WTC11 (cell line): ENCODE data around the gene POP4. TPM values are rescaled to one million over a fixed set of nuclear protein-coding genes. Genes with fewer than 3 reads are reported as not detected.
"Not testable (repeated sequence)": the region's sequence is repeated elsewhere in the genome, so short reads cannot be mapped to it uniquely, and the experiment has no call there.

Experiments
- ATAC-seq: fragments of 200-7000 bp; cut with Tn5 transposase; 2 replicates; pipeline ENCODE4 v1.10.0; 2021; ENCODE audit warnings: mild to moderate bottlenecking, moderate library complexity
- CTCF ChIA-PET: fragments of 300-600 bp; sonication (Branson Sonifier 250); formaldehyde crosslinking; loops from one replicate; lab custom pipeline; 2021; ENCODE audit warnings: antibody characterized with exemption; lab: Charles Lee
- POLR2A ChIA-PET: fragments of 350-600 bp; sonication (Branson Sonifier 250); formaldehyde crosslinking; loops from one replicate; lab custom pipeline; 2021; ENCODE audit warnings: antibody characterized with exemption; lab: Charles Lee
- DNase-seq: peaks from one replicate; pipeline ENCODE4 v3.0.0; 2021; ENCODE audit warnings: low spot score
- H3K27ac Mint-ChIP-seq: 2 replicates; pipeline ENCODE4 v1.8.0; 2021; ENCODE audit warnings: mixed read lengths
- H3K27me3 Mint-ChIP-seq: 2 replicates; pipeline ENCODE4 v1.8.0; 2021; ENCODE audit warnings: low read depth, mild to moderate bottlenecking, moderate library complexity, mixed read lengths
- H3K36me3 Mint-ChIP-seq: 2 replicates; pipeline ENCODE4 v1.8.0; 2021; ENCODE audit warnings: mixed read lengths
- H3K4me1 Mint-ChIP-seq: 2 replicates; pipeline ENCODE4 v1.8.0; 2022; ENCODE audit warnings: mixed read lengths
- H3K4me3 Mint-ChIP-seq: 2 replicates; pipeline ENCODE4 v1.8.0; 2021; ENCODE audit warnings: mild to moderate bottlenecking, moderate library complexity, mixed read lengths
- H3K9me3 Mint-ChIP-seq: 2 replicates; pipeline ENCODE4 v1.8.0; 2021; ENCODE audit warnings: mixed read lengths
- AR ChIP-seq: fragments of 250-450 bp; sonication (Bioruptor Pico); IDR thresholded peaks from 2 replicates; pipeline ENCODE4 v1.9.0; 2021; ENCODE audit warnings: mild to moderate bottlenecking
- CDX4 ChIP-seq: fragments of 250-450 bp; sonication (Bioruptor Pico); IDR thresholded peaks from 2 replicates; pipeline ENCODE4 v1.9.0; 2021; ENCODE audit warnings: moderate library complexity, mild to moderate bottlenecking, inconsistent platforms, borderline replicate concordance
- CREM ChIP-seq: sonication (generic); formaldehyde crosslinking; IDR thresholded peaks from 2 replicates; pipeline ENCODE4 v1.8.1; 2022; ENCODE audit warnings: mild to moderate bottlenecking, missing genetic modification reagents, moderate library complexity
- CTCF ChIP-seq: fragments of 200-600 bp; IDR thresholded peaks from 2 replicates; pipeline ENCODE4 v1.8.0; 2022; ENCODE audit warnings: antibody characterized with exemption
- E2F1 ChIP-seq: sonication (generic); formaldehyde crosslinking; IDR thresholded peaks from 2 replicates; pipeline ENCODE4 v1.8.0; 2022; ENCODE audit warnings: mild to moderate bottlenecking, missing genetic modification reagents
- ELF4 ChIP-seq: sonication (generic); formaldehyde crosslinking; IDR thresholded peaks from 2 replicates; pipeline ENCODE4 v1.8.1; 2022; ENCODE audit warnings: low read depth, mild to moderate bottlenecking, moderate library complexity, missing genetic modification reagents
- FOXP4 ChIP-seq: sonication (generic); formaldehyde crosslinking; IDR thresholded peaks from 2 replicates; pipeline ENCODE4 v1.8.0; 2022; ENCODE audit warnings: mild to moderate bottlenecking, missing genetic modification reagents
- GRHL2 ChIP-seq: fragments of 250-450 bp; sonication (Bioruptor Pico); IDR thresholded peaks from 2 replicates; pipeline ENCODE4 v1.8.0; 2022; ENCODE audit warnings: mild to moderate bottlenecking, moderate library complexity; ENCODE audit not compliant: insufficient replicate concordance, severe bottlenecking
- GTF2I ChIP-seq: fragments of 250-450 bp; sonication (Bioruptor Pico); conservative IDR thresholded peaks from 2 replicates; pipeline ENCODE4 v1.4.0; 2021; ENCODE audit warnings: mild to moderate bottlenecking
- IRF2 ChIP-seq: sonication (generic); formaldehyde crosslinking; IDR thresholded peaks from 2 replicates; pipeline ENCODE4 v1.8.0; 2022; ENCODE audit warnings: low read depth, missing genetic modification reagents, borderline replicate concordance
- JAZF1 ChIP-seq: fragments of 250-450 bp; sonication (Bioruptor Pico); IDR thresholded peaks from 2 replicates; pipeline ENCODE4 v1.9.0; 2021; ENCODE audit warnings: moderate library complexity, mild to moderate bottlenecking, inconsistent platforms
- JUN ChIP-seq: sonication (generic); formaldehyde crosslinking; IDR thresholded peaks from 2 replicates; pipeline ENCODE4 v1.8.0; 2023; ENCODE audit warnings: mild to moderate bottlenecking, missing genetic modification reagents
- MLX ChIP-seq: sonication (generic); formaldehyde crosslinking; IDR thresholded peaks from 2 replicates; pipeline ENCODE4 v1.8.1; 2023; ENCODE audit warnings: mild to moderate bottlenecking, missing genetic modification reagents, moderate library complexity
- RELA ChIP-seq: sonication (generic); formaldehyde crosslinking; IDR thresholded peaks from 2 replicates; pipeline ENCODE4 v1.8.1; 2022; ENCODE audit warnings: missing genetic modification reagents, mild to moderate bottlenecking, borderline replicate concordance
- SMAD3 ChIP-seq: sonication (generic); formaldehyde crosslinking; IDR thresholded peaks from 2 replicates; pipeline ENCODE4 v1.8.0; 2022; ENCODE audit warnings: missing genetic modification reagents, mild to moderate bottlenecking, borderline replicate concordance
- SMAD4 ChIP-seq: sonication (generic); formaldehyde crosslinking; IDR thresholded peaks from 2 replicates; pipeline ENCODE4 v1.8.0; 2022; ENCODE audit warnings: mild to moderate bottlenecking, missing genetic modification reagents
- TEAD1 ChIP-seq: sonication (generic); formaldehyde crosslinking; IDR thresholded peaks from 2 replicates; pipeline ENCODE4 v1.8.0; 2022; ENCODE audit warnings: mild to moderate bottlenecking, missing genetic modification reagents
- ZNF219 ChIP-seq: sonication (generic); formaldehyde crosslinking; IDR thresholded peaks from 2 replicates; pipeline ENCODE4 v1.8.0; 2023; ENCODE audit warnings: missing genetic modification reagents, mild to moderate bottlenecking, borderline replicate concordance
- ZNF317 ChIP-seq: sonication (generic); formaldehyde crosslinking; IDR thresholded peaks from 2 replicates; pipeline ENCODE4 v1.8.1; 2023; ENCODE audit warnings: low read depth, mild to moderate bottlenecking, moderate library complexity, missing genetic modification reagents, borderline replicate concordance
- total RNA-seq: library from RNA; stranded (reverse); gene quantifications from 3 replicates; pipeline ENCODE4 v1.2.3, GENCODE V29; 2021

Gene POP4
- total RNA-seq, 1 experiment from 2014 or later = 46.7 TPM

- TF ChIP-seq ZNF317 (CRISPR knock-in tag) (no peak), JUN (CRISPR knock-in tag) (no peak), SMAD3 (peak; percentile 46; the same call in 1 of the 2 replicates), CTCF (no peak), CREM (CRISPR knock-in tag) (peak; percentile 99), ELF4 (no peak), ZNF219 (CRISPR knock-in tag) (no peak), E2F1 (CRISPR knock-in tag) (no peak), MLX (CRISPR knock-in tag) (no peak), SMAD4 (CRISPR knock-in tag) (no peak), AR (CRISPR knock-in tag) (no peak), CDX4 (no peak)
- TF ChIP-seq, all 79 proteins: peak for 19
These were observed at the start of gene POP4 (continued) for GRCh38 chr19:29605653-29606419.

GRCh38 chr19:29559110-29559509, 47.0 kb upstream of the POP4 start:
- H3K9me3 Mint-ChIP-seq = peaks cover 58% of the 10 kb centered on the region
- H3K36me3 Mint-ChIP-seq = peaks cover 24% of the 10 kb centered on the region
- H3K27ac Mint-ChIP-seq, CTCF ChIA-PET, H3K4me3 Mint-ChIP-seq, POLR2A ChIA-PET, H3K4me1 Mint-ChIP-seq, DNase-seq, ATAC-seq: not testable (repeated sequence)
- H3K27me3 Mint-ChIP-seq = peaks cover 29% of the 10 kb centered on the region

- peaks cover 19% of the 10 kb centered on the region for H3K36me3 Mint-ChIP-seq
- no peaks in the 10 kb centered on the region for H3K4me1 Mint-ChIP-seq
- ATAC-seq (no peak), DNase-seq (no peak)
- peaks cover 52% of the 10 kb centered on the region for H3K9me3 Mint-ChIP-seq
- H3K27me3 Mint-ChIP-seq = peaks cover 23% of the 10 kb centered on the region
- ChIA-PET CTCF (no interaction called here), POLR2A (no interaction called here)
- no peak for TF ChIP-seq RELA (CRISPR knock-in tag)
- no peak for TF ChIP-seq MLX (CRISPR knock-in tag)
- TF ChIP-seq FOXP4 (CRISPR knock-in tag) = no peak
- no peak for TF ChIP-seq GRHL2 (CRISPR knock-in tag)
- TF ChIP-seq IRF2 (CRISPR knock-in tag) = no peak
- TF ChIP-seq TEAD1 = no peak
- no peak for TF ChIP-seq GTF2I (CRISPR knock-in tag)
- TF ChIP-seq JAZF1 (CRISPR knock-in tag) = no peak
- H3K27ac Mint-ChIP-seq = no peak overlapping the region
- no peak overlapping the region for H3K4me3 Mint-ChIP-seq
These were observed 46.3 kb upstream of the POP4 start for GRCh38 chr19:29559743-29560142.
